NCI-H2107 treated with DMSO at 0.1 percent for 48 hours (cell line): ENCODE results near the gene ARL17B.
A peak's percentile ranks its signal among the peaks of the same experiment; 100 is the strongest.
"Not testable (repeated sequence)": the region's sequence is repeated elsewhere in the genome, so short reads cannot be mapped to it uniquely, and the experiment has no call there.

Experiments
- DNase-seq: peaks from one replicate; lab custom pipeline; 2025; ENCODE audit not compliant: unreplicated experiment; lab: John Stamatoyannopoulos, UW

ARL17B gene

DNA sequence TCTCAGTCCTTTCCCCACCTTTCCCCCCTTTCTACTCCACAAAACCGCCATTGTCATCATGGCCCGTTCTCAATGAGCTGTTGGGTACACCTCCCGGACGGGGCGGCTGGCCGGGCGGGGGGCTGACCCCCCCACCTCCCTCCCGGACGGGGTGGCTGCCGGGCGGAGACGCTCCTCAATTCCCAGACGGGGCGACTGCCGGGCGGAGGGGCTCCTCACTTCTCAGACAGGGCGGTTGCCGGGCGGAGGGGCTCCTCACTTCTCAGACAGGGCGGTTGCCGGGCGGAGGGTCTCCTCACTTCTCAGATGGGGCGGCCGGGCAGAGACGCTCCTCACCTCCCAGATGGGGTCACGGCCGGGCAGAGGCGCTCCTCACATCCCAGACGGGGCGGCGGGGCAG is 108.8 kb downstream of the ARL17B start:
- DNase-seq = not testable (repeated sequence)

DNA sequence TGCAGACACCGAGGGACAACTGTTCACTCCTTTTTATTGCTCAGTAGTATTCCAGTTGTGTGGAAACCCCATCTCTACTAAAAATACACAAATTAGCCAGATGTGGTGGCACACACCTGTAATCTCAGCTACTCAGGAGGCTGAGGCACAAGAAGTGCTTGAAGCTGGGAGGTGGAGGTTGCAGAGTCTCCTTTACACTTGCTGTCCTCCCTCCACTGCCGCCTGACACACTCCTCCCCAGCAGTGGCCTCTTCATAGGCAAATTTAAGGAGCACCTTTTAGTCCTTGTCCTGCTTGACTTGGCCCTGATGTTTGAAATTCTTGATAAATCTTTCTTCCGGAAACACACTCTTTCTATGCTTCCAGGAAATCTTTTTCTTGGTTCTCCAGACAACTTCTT is 112.4 kb downstream of the ARL17B start:
- not testable (repeated sequence) for DNase-seq

DNA sequence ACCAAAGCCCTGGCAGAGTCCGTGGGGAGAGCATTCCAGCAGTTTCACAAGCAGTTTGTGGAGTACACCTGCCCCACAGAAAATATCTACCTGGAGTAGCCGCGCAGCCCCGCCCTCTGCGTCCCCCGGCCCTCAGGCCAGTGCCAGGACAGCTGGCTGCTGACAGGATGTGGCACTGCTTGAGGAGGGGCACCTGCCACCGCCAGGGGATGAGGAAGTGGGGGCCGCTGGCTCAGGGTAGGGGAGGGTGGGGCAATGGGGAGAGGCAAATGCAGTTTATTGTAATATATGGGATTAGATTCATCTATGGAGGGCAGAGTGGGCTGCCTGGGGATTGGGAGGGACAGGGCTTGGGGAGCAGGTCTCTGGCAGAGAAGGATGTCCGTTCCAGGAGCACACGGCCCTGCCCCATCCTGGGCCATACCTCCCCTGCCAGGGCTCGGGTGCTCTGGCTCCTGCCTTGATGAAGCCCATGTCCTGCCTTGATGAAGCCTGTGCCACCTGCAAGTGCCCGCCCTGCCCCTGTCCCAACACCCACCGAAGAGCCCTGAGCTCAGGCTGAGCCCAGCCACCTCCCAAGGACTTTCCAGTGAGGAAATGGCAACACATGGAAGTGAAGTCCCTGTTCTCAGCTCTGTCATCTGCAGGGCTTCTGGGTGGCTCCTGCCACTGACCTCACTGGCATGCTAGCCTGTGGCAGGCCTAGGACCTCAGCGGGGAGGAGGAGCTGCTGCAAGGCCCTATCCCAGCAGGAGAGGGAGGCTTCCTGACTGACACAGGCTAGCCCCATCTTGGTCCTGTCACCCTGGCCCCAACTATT is 116.4 kb downstream of the ARL17B start:
- not testable (repeated sequence) for DNase-seq

DNA sequence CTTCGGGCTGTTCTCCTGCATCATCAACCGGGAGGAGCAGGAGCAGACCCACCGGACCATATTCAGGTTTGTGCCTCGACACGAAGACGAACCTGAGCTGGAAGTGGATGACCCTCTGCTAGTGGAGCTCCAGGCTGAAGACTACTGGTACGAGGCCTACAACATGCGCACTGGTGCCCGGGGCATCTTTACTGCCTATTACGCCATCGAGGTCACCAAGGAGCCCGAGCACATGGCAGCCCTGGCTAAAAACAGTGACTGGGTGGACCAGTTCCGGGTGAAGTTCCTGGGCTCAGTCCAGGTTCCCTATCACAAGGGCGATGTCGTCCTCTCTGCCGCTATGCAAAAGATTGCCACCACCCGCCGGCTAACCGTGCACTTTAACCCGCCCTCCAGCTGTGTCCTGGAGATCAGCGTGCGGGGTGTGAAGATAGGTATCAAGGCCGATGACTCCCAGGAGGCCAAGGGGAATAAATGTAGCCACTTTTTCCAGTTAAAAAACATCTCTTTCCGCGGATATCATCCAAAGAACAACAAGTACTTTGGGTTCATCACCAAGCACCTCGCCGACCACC is 117.1 kb downstream of the ARL17B start:
- DNase-seq = not testable (repeated sequence)

DNA sequence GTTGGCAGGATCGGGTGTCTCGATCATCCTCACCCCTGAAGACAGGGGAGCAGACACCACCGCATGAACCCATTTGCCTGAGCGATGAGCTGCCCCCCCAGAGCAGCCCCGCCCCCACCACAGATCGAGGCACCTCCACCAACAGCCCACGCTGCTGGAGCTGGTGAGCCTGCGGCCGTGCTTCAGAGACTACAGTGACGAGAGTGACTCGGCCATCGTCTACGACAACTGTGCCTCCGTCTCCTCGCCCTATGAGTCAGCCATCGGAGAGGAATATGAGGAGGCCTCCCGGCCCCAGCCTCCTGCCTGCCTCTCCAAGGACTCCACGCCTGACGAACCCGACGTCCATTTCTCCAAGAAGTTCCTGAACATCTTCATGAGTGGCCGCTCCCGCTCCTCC is 117.6 kb downstream of the ARL17B start:
- not testable (repeated sequence) for DNase-seq

DNA sequence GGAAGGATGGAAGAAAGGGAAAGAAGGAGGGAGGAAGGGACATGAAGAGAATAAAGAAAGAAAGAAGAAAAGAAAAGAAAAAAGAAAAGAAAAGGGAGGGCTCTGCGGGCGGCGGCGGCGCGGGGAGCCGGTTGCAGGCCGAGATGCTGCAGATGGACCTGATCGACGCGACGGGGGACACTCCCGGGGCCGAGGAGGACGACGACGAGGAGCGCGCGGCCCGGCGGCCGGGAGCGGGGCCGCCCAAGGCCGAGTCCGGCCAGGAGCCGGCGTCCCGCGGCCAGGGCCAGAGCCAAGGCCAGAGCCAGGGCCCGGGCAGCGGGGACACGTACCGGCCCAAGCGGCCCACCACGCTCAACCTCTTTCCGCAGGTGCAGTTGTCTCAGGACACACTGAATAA is 118.1 kb downstream of the ARL17B start:
- not testable (repeated sequence) for DNase-seq

DNA sequence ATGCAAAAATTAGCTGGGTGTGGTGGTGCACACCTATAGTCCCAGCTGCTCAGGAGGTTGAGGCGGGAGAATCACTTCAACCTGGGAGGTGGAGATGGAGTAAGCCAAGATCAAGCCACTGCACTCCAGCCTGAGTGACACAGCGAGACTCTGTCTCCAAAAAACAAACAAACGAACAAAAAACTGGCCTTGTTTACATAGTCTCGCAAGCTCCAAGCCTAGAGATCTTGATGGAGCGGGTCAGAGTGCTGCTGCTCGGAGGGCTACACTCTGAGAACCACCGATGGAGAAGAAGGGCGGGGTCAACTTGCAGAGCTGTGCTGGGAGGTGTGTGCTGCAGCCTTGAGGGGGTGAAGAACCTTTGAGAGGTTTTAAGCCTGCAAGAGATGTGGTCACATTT is 130.2 kb downstream of the ARL17B start:
- DNase-seq = not testable (repeated sequence)

DNA sequence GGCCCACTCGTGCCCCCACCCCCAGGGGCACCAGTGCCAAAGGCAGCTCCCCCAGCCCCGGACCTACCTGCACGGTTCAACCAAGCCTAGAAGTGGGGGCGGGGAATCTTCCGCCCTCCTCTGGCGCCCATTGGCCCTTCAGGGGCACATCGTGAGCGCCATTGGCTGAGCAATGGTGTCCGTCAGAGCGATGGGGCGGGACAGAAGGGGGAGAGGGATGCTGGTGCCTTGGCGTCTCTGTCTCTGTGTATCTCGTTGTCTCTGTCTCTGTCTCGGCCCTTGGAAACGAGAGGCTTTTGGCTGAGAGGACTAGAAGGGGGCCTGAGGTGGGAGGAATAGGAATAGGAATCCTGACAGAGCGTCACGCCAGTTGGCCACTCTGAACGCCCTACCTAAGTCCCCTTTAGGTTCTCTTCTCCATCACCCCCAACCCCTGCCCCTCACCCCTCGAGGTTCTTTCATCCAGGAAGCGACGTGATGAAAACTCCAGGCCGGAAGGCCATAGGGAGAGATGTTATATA is 136.2 kb downstream of the ARL17B start:
- peak; percentile 97 for DNase-seq

DNA sequence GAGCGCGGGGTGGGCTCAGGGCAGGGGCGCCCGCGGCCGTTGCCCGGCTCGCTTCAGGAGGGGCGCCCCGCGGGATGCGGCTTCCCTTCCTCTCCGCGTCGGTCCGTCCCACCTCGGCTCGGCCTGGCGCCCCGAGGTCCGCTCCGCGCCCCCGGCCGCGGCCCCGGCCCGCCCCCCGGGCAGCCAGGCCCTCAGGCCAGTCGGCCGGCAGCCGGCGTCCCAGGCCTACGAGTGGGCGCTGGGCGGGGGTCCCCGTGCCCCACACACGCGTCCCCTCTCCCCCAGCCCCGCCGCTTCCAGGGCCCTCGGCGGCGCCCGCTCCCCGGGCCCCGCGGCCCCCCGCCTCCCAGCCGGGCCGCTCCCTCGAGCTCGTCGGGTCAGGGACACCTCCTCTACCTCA is 136.7 kb downstream of the ARL17B start:
- not testable (repeated sequence) for DNase-seq
